Thyroid gland (tissue), 4 donors: ENCODE data around the gene FNDC3B. TPM values are rescaled to one million over a fixed set of nuclear protein-coding genes. Genes with fewer than 3 reads are reported as not detected.

Experiments used
- DNase-seq, 2 donors: peaks; one replicate each; pipeline ENCODE4 v3.0.0-alpha.2; 2019
- H3K27ac ChIP-seq, 3 donors: fragments of 200-600 bp; sonication (generic); 1 replicate in 2 of 3; 2 replicates in 1 of 3; pipeline ENCODE4 v1.5.1; 2016 to 2019; ENCODE audit warnings: mild to moderate bottlenecking in 1 of 3, moderate library complexity in 1 of 3
- H3K27me3 ChIP-seq: fragments of 200-600 bp; sonication (generic); one replicate; pipeline ENCODE4 v1.5.1; 2019
- H3K36me3 ChIP-seq, 2 donors: fragments of 200-600 bp; sonication (generic); one replicate each; pipeline ENCODE4 v1.5.1; 2016 to 2019
- H3K4me1 ChIP-seq, 2 donors: fragments of 200-600 bp; sonication (generic); one replicate each; pipeline ENCODE4 v1.5.1; 2017 to 2019
- H3K4me3 ChIP-seq, 3 donors: fragments of 200-600 bp; sonication (generic); replicated peaks in 1 of 3; 1 replicate in 2 of 3; 2 replicates in 1 of 3; pipeline ENCODE4 v1.5.1; 2016; ENCODE audit warnings: mild to moderate bottlenecking in 1 of 3
- H3K9me3 ChIP-seq: fragments of 200-600 bp; sonication (generic); one replicate; pipeline ENCODE4 v1.5.1; 2017
- CTCF ChIP-seq, 6 experiments: fragments of 200-600 bp in 3 of 6; fragments of 450-650 bp in 3 of 6; sonication (generic) in 3 of 6; IDR thresholded peaks; one replicate each; pipeline ENCODE4 v1.5.1; 2016 to 2019; ENCODE audit warnings: antibody characterized with exemption in 6 of 6, mild to moderate bottlenecking in 2 of 6, inconsistent platforms in 1 of 6, moderate library complexity in 1 of 6
- POLR2A ChIP-seq, 2 donors: fragments of 450-650 bp; IDR thresholded peaks; one replicate each; pipeline ENCODE4 v1.6.1; 2017; ENCODE audit warnings: antibody characterized with exemption in 2 of 2, mild to moderate bottlenecking in 2 of 2, moderate library complexity in 1 of 2
- WGBS, 2 donors: methylation state at CpG; one replicate each; pipeline ENCODE4 v1.1.5; 2017; 5-methylcytosine and 5-hydroxymethylcytosine counted together
- intact Hi-C: fragments of 100-400 bp; cut with DNase I; formaldehyde crosslinking; loops from one replicate; pipeline ENCODE4 v1.15.1; 2023
- total RNA-seq, 4 donors: library from RNA; depleted of rRNA; stranded (reverse); fragments of >200 nt; gene quantifications; one replicate each; pipeline ENCODE4 v1.2.3, GENCODE V29; 2016

FNDC3B gene
- total RNA-seq, 4 donors from 2014 or later: 118 to 172 (median 146) TPM

GRCh38 chr3:172359996-172360395 is 320.6 kb downstream of the FNDC3B start:
- WGBS, 2 donors: 97 to 98% methylated on average over 2 of the region's 2 CpGs
- no peak overlapping the region for H3K27ac ChIP-seq
- H3K9me3 ChIP-seq: no peaks in the 10 kb centered on the region
- H3K4me1 ChIP-seq: peaks cover 14 to 26% of the 10 kb centered on the region in 2 donors
- H3K36me3 ChIP-seq: peaks cover 0 to 11% of the 10 kb centered on the region in 2 donors
- H3K27me3 ChIP-seq: no peaks in the 10 kb centered on the region
- intact Hi-C loops: no loop called here
- no peak for TF ChIP-seq POLR2A (IDR thresholded peaks at IDR 0.05)
- TF ChIP-seq CTCF (IDR thresholded peaks at IDR 0.05): no peak
- no peak for DNase-seq
- H3K4me3 ChIP-seq: no peak overlapping the region

GRCh38 chr3:172362583-172362982 is 323.2 kb downstream of the FNDC3B start:
- intact Hi-C loops: no loop called here

GRCh38 chr3:172364374-172365027 is 325.1 kb downstream of the FNDC3B start:
- Histone ChIP-seq H3K36me3 (peaks cover 0 to 11% of the 10 kb centered on the region in 2 donors), H3K27me3 (no peaks in the 10 kb centered on the region), H3K27ac (no peak overlapping the region), H3K4me3 (no peak overlapping the region), H3K4me1 (no peaks in the 10 kb centered on the region), H3K9me3 (no peaks in the 10 kb centered on the region)
- intact Hi-C loops: no loop called here
- WGBS, 2 donors: 94 to 96% methylated on average over 3 of the region's 3 CpGs
- DNase-seq: no peak
- TF ChIP-seq POLR2A (IDR thresholded peaks at IDR 0.05) (no peak), CTCF (IDR thresholded peaks at IDR 0.05) (no peak)

More at GRCh38 chr3:172362583-172362982, 323.2 kb downstream of the FNDC3B start:
- no peak for DNase-seq
- Histone ChIP-seq H3K27ac (no peak overlapping the region), H3K4me1 (peaks cover 4 to 9% of the 10 kb centered on the region in 2 donors), H3K27me3 (no peaks in the 10 kb centered on the region), H3K9me3 (no peaks in the 10 kb centered on the region), H3K36me3 (peaks cover 0 to 11% of the 10 kb centered on the region in 2 donors), H3K4me3 (no peak overlapping the region)
- WGBS, 2 donors: 91 to 95% methylated on average over 1 of the region's 1 CpG
- TF ChIP-seq POLR2A (IDR thresholded peaks at IDR 0.05) (no peak), CTCF (IDR thresholded peaks at IDR 0.05) (no peak)

GRCh38 chr3:172365028-172365567 is 325.7 kb downstream of the FNDC3B start:
- H3K27me3 ChIP-seq: no peaks in the 10 kb centered on the region
- no peak overlapping the region for H3K4me3 ChIP-seq
- peaks cover 0 to 11% of the 10 kb centered on the region in 2 donors for H3K36me3 ChIP-seq
- no peak for TF ChIP-seq POLR2A (IDR thresholded peaks at IDR 0.05)
- no peak for TF ChIP-seq CTCF (IDR thresholded peaks at IDR 0.05)
- WGBS, 2 donors: 98 to 99% methylated on average over 3 of the region's 3 CpGs
- no peak overlapping the region for H3K27ac ChIP-seq
- H3K4me1 ChIP-seq: no peaks in the 10 kb centered on the region
- DNase-seq: no peak
- intact Hi-C loops: no loop called here
- H3K9me3 ChIP-seq: no peaks in the 10 kb centered on the region
